NCI-H1694 (cell line): Measurements from ENCODE around the gene ST14.

ENCODE experiments used
- DNase-seq: peaks from one replicate; lab custom pipeline; 2025; lab: John Stamatoyannopoulos, UW

Gene ST14

DNA sequence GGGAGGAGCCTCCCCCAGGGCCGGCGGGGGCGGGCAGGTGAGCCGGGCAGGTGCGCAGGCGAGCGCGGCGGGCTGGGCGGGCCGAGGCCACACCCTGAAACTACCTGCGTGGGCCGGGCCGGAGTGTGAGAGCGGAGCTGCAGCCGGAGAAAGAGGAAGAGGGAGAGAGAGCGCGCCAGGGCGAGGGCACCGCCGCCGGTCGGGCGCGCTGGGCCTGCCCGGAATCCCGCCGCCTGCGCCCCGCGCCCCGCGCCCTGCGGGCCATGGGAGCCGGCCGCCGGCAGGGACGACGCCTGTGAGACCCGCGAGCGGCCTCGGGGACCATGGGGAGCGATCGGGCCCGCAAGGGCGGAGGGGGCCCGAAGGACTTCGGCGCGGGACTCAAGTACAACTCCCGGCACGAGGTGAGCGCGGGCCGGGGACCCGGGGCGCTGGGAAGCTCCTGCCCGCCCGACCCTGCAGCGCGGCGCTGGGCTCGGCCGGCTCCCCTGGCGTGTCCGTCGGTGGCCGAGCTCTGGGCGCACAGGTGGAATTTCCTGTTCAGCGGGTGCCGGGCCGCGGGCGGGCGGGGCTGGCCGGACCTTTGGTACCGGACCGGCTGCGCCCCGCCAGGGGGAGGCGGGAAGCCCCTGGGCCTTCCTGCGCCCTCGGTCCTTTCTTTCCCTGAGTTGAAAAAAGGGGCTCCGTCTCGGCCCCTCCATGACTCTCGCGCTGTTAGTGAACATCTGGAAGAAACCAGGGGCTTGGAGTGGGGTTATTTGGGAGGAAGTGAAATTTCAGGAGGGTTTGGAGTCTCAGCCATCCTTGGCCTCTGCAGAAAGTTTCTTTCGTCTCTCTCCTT lies at the start of gene ST14:
Gene ST14 (plus strand): TSS at position 126 of the 841 bp plus-strand sequence. CDS start 198 bp downstream, at position 324.
- no peak for DNase-seq

DNA sequence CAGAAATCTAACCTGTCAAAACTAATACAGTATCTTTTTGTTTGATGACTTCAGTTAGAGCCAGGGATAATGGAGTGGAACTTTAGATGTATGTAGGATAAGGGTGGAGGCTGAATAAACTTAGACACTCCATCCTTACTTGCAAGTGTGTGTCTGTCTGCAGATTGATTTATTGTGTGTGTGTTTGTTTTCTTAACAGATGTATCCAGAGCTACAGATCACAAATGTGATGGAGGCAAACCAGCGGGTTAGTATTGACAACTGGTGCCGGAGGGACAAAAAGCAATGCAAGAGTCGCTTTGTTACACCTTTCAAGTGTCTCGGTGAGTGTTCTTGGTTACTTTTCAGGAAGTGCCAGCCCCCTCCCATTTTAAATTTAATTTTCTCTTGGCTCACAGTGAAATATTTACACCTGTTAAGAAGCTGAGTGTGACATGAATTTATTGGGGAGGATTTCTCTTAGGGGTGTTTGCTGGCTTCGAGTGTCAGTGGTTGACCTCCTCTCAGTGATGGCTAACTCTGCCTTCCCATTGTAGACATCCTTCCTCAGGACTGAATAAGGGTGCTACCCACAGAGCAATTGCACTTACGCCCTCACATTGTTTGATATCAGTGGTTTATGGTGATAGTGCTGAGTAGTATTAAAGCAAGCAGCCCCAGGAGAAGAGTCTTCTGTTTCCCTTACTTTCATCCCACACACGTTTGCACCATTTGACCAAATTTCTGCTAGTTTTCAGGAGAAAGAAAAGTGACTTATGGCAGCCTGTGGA lies 49.1 kb upstream of the ST14 start:
- no peak for DNase-seq

DNA sequence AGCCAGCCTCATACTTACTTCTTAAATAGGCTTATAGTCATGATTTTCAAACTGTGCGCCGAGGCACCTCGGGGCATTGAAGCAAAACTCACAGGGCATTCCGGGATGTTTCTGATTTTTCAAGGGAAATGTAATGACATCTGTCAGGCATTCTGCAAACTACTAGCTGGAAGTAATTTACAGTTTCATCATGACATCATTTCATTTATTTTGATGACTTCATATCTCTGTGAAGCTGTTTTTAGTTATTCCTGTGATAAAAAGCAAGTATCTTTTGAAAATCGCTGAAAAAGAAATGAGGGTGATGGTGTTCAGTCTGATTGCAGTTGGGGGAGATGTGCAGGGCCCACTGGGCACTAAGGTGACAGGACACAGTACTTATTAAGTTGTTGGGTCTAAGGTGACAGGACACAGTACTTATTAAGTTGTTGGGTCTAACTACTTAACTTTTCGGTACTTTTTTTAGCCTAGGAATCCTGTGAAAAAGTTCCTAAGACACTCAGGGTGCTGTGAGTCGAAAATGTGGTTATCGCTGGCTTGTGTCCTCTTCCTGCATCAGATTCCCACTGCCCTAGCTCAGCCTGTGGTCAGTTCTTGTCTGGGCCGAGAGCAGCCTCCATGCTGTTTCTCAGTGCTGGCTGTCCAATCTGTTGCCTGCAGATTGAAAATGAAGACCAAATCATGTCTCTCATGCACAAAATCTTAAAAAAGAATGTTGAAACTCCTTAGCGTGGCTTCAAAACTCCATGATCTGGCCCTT lies 47.3 kb upstream of the ST14 start:
- DNase-seq, result no peak

DNA sequence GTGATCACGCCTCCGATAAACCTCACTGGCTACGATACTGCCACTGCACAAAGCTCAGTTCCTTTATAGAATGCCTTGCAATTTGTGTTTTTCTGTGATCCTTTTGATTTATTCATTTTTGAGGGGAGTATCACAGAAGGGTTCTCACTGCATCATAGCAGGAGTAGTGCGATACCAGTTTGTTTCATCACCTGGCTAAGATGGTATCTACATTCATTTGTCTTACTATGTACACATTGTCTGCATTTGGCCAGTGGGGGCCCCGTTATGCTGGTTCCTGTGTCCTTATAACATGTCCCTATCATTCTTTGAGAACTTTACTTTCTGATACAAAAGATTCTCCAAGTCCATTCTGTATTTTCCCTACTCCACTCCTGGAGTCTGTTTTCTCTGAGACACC lies 45.3 kb upstream of the ST14 start:
- DNase-seq, result no peak

DNA sequence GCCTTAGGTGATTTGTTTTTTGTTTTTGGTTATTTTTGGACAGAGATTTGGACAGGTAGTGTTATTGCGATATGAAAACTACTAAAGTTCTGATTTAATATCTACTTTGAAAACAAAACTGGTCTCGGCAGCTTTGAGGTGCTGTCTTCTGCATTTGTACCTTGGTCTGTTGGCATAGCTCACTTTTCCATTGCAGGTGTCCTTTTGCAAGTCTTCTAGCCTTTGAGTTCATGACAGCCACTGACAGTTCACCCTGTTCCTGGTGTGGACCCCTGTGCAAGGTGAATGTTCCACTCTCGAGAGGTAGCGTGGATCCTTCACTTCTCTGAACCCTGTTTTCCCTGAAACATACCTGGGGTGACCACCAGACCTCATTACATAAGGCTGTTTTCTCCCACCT lies 44.9 kb upstream of the ST14 start:
- DNase-seq, result no peak

DNA sequence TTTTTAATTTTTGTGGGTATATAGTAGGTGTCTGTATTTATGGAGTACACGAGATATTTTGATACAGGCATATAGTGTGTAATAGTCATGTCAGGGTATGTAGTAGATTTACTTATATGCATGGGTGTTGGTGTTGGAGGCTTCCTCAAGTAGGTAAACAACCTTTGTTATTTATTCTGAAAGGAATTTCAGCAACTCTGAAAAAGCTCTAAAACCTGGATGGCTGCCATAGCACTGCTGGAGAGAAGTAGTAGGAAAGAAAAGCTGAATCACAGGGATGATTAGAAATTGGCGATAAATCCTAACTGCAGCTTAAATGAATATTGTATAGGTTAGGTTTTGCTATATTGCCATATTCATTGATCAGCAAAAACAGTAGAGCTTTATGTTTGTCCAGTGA lies 44.4 kb upstream of the ST14 start:
- no peak for DNase-seq

DNA sequence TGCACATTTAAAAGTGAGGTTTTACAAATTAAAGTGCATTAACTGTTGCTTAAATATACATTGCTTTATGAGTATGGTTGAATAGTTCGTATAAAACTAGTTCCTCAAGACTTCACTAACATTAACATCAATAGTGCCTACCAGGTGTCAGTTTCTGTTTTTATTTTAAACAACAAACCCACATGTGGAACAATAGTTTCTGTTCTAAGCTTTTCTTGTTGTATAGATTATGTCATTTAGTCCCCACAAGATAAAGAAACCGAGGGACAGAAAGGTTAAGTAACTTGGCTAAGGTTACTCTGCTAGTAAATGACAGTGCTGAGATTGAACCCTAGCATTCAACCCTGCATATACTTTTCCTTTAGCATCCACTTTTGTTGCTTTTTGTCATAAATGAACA lies 41.4 kb upstream of the ST14 start:
- DNase-seq, result no peak

DNA sequence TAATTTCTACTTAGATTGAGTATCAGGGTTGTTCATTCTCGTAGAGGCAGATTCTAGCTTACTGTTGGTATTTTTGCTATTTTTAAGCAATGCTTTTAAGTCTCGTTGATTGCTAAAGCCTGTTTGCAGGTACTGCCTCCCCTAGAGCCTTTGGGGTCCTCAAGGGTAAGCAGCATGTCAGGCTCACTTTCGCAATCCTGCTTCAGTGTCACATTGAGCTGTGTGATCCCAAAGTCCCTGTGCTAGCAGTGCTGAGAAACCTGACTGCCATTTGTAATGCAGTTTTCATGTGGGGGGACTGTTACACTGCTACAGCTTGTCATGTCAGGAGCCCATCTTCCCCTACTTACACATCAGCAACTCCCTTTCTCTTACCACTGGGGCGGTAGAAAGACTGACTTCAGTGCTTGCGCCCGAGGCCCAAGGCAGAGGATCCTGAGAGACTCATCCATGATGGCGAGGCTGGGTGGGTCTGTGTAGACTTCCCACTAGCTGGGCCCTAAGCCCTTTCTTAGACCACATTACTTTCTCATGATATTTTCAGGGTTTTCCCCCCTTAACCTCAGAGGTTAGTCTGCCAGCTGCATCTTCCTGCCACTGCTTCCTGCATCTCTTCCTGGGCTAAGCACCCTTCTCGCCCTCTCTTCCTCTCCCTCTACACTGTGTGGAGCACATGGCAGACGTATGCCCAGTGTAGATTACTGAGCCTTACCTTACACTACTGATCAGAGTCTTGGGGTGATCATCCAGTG lies 40.8 kb upstream of the ST14 start:
- no peak for DNase-seq

DNA sequence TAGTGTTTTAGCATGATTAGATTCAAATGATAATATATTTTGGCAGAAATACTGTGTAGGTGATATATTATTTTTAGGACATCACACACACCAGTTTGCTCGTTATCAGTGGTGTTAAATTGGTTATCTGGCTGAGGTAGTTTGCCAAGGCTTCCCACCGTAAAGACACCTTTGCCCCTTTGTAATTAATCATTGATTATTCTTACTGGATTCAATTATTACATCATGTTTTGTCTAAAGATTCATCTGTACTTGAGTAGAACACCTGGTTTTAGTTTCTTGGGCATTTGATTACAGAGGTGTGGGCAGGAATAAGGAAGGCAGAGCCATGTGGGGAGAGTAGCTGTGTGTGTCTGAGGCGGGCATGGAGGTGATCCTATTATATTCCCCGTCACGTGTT lies 39.5 kb upstream of the ST14 start:
- no peak for DNase-seq

DNA sequence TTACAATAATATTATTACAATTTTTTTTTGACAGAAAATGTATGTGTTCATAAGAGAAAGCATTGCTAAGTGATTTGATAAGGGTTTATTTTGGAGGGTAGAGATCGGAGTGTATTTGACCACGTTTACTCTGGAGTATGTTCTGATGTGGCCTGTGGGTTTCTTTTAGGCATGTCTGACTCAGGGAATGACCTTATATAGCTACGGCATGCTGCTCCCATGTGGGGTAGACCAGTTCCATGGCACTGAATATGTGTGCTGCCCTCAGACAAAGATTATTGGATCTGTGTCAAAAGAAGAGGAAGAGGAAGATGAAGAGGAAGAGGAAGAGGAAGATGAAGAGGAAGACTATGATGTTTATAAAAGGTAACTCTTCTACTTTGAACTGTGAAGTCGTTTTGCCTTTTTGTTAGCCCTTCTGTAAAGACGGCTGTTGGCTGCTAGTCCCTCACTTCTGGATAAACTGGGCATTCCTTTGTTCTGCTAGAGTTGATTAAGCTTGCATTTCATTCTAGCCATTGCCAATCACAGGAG lies 38.1 kb upstream of the ST14 start:
- DNase-seq, result no peak

DNA sequence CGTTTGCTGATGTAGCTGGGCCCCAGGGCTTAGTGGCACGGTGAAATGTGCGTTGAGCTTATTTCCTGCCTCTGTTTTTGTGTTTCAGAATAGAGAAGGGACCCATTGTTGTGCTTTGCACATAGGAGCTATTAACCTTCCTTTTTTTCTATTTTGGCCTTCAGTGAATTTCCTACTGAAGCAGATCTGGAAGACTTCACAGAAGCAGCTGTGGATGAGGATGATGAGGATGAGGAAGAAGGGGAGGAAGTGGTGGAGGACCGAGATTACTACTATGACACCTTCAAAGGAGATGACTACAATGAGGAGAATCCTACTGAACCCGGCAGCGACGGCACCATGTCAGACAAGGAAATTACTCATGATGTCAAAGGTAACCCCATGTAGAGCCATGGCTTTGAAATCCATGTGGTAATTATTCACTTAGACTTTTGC lies 37.4 kb upstream of the ST14 start:
- no peak for DNase-seq

DNA sequence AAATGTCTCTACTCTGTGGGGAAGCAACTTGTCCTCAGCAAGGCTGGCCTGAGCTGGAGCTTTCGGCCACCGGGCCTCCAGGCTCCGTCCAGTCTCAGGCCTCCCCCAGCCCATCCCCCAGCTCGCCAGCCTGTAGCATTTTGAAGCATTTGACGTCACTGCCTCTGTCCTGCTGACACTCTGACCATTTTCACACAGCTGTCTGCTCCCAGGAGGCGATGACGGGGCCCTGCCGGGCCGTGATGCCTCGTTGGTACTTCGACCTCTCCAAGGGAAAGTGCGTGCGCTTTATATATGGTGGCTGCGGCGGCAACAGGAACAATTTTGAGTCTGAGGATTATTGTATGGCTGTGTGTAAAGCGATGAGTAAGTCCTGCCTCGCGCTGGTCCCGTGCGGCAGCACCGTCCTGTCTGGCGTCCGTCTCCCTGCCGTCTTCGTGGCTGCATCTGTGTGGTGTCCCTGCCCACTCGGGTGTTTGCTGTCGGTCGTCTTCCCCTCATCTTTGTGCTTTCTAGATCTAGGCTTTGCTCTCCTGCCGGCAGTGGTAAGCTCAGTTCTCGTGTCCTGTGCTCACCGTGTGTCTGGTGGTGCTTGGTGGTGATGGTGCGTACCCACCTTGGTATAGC lies 36.1 kb upstream of the ST14 start:
- no peak for DNase-seq

DNA sequence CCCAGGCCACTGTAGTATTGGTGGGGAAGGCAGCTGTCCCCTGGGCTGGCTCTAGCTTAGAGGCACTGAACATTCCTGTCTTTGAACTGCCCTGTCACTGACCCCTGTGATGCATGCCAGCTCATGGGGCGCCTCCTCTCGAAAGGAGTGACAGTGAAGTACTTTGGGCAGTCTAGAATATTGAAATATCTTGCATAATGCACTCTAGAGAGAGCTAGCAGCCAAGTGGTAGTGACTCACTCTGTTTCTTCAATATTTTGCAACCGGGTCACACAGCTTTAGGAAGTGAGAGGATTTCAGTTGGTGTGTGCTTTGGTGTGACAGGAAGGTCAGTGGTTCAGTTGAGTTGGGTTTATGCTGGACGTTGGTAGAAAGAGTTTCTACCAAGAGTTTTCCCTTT lies 35.5 kb upstream of the ST14 start:
- no peak for DNase-seq

DNA sequence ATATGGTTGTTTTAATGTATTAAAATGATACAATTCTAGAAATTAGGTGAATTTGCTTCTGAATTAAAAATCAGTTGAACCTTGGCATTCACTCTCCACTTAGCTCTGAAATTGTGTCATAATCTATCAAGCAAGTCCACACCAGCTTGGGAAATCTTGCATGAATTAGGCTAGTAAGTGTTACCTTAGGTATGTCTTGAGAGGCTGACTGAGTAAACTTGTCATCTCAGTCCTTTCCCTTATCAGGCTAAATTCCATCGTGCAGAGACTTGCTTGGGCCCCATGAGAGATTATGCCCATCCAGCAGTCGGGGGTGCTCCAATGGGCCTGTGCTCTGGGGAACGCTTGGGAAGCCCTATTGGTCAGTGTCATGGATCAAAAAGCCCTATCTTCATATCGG lies 33.9 kb upstream of the ST14 start:
- DNase-seq, result no peak

DNA sequence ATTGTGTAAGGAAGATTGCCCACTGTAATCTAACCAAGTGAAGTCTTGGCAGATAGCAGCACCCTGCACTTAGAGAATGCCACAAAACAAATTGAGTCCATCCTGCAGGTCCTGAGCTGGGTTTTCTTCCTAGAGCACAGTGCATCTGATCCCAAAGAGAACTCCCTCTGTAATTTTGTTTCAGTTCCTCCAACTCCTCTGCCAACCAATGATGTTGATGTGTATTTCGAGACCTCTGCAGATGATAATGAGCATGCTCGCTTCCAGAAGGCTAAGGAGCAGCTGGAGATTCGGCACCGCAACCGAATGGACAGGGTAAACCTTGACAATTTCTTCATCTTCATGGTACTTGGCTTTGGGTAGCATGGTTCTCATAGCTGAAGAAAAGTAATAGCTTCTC lies 33.1 kb upstream of the ST14 start:
- DNase-seq, result no peak

DNA sequence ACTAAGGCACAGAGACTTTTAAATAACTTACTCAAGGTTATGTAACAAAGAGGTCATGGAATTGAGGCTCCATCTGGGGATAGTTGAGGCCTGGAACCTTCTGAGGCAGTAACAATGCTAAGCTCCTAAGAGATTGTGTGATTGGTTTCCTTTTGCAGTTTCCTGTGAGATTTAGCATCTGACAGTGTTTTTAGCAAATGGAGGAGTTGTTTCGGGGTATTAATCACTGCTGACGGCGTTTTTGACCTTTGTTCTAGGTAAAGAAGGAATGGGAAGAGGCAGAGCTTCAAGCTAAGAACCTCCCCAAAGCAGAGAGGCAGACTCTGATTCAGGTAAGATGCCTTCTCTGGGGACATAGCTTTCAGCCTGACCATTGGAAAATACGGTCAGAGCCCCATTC lies 32.1 kb upstream of the ST14 start:
- no peak for DNase-seq

DNA sequence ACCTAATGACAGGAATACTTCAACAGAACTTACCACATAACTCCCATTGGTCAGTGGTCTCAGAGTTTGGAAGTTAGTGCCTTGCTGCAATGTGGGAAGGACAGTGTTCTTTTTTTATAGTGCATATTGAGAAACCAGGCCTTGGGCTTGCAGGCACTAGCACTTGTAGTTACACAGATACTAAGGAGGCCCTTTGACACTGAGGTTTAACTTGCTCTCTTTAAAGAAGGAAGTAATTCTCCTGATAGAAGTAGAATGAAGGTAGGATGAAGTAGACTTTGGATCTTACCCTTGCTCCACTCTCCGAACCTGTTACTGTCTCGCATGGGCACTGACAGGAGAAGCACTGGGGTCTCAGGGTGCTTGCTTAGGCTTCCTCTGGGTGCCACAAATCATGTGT lies 31.0 kb upstream of the ST14 start:
- DNase-seq, result no peak

DNA sequence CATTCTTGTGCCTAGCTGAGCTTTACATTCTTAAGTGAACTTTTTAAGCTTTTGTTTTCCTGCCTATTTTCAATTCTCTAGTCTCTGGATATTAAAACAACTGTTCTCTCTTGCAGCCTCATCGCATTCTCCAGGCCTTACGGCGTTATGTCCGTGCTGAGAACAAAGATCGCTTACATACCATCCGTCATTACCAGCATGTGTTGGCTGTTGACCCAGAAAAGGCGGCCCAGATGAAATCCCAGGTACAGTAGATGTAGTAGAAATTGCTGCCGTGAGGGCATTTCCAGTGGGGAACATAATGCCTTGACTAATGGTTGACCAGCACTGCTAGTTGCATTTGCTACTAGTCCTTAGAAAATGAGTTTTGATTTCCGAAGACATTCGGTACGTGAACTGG lies 29.7 kb upstream of the ST14 start:
- no peak for DNase-seq

DNA sequence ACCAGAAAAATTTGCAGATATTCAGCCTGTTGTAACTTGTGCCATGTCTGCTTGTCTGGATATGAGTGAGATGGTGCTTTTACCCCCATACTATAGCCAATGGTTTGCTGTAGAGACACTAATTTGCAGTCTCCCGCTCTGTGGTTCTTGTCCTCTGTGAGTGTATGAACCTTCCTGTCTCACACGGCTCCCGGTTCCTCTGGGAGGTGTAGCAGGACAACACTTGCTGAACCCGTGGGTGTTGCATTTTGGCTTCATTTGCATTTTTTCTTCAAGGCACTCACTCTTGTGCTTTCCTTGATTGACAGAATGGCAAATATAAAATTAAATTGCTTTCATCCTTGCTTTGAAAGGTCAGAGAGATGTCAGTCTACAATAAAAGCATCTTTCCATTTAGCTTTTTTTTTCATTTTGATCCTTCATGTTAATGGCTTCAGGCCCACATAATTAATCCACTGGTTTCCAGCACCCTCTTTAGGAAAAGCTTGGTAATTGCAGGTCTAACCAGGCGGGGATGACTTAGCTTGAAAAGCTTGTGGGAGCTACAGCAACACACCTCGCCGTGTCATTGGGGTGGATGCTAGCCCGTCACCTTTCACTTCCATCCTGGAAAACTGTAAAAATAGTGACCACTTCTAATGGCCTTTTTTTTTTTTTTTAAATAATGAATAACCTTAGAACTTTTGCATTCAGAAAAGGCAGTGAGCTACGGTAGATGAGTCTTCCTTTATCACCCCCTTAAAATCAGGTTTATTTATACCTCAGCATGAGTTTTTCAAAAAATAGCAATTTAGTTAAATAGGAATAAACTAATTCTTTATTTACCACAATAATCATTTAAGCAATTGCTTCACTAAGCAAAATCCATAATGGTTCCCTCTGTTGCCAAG lies 27.4 kb upstream of the ST14 start:
- DNase-seq, result peak; percentile 45

DNA sequence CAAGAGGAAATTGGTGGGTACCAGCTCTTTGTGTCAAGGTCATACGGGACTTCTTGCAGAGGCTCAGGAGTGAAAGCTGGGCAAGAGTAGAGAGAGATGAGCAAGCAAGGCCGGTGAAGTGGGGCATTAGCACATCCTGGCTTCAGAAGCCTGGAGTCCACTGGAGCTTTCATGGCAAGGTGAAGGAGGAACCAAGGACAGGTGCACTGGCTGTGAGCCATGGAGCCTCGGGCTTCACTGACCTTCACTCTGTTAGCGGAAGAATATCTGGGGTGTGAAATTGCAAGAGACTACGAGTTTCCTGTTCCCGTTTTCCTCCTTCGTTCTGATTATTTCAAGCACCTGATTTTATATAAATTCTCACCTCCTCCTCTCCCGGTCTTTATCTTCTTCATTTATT lies 25.9 kb upstream of the ST14 start:
- DNase-seq, result no peak
